Kidney (tissue), 14 donors: ENCODE data around the gene VAC14. TPM values are rescaled to one million over a fixed set of nuclear protein-coding genes. Genes with fewer than 3 reads are reported as not detected.

ENCODE experiments used
- DNase-seq, 5 donors: peaks; one replicate each; pipeline ENCODE4 v3.0.0-alpha.2; 2013 to 2020
- FAIRE-seq: peaks from 2 replicates; lab custom pipeline; 2012; peaks lifted over from hg19 to GRCh38; lab: Jason Lieb, UNC
- H3K27ac ChIP-seq, 2 donors: one replicate each; pipeline ENCODE4 v1.7.0; 2013; ENCODE audit warnings: low read depth in 2 of 2, low read length in 2 of 2, inconsistent platforms in 1 of 2
- H3K27me3 ChIP-seq: one replicate; pipeline ENCODE4 v1.7.1; 2013; ENCODE audit warnings: low read length, inconsistent platforms; ENCODE audit not compliant: control insufficient read depth, insufficient read depth
- H3K36me3 ChIP-seq, 3 donors: one replicate each; pipeline versions ENCODE4 v1.7.0 to v1.7.1; 2013; ENCODE audit warnings: low read length in 3 of 3, control low read depth in 1 of 3, inconsistent platforms in 1 of 3; ENCODE audit not compliant: insufficient read depth in 3 of 3, control insufficient read depth in 2 of 3
- H3K4me1 ChIP-seq, 3 donors: one replicate each; pipeline versions ENCODE4 v1.7.0 to v1.7.1; 2013; ENCODE audit warnings: low read length in 3 of 3, inconsistent platforms in 1 of 3, low read depth in 1 of 3; ENCODE audit not compliant: control insufficient read depth in 2 of 3, insufficient read depth in 2 of 3
- H3K4me3 ChIP-seq, 3 donors: one replicate each; pipeline versions ENCODE4 v1.7.0 to v1.8.1; 2013; ENCODE audit warnings: low read length in 3 of 3, control low read depth in 1 of 3, inconsistent platforms in 1 of 3
- H3K9ac ChIP-seq, 3 donors: one replicate each; pipeline versions ENCODE4 v1.7.0 to v1.7.1; 2013; ENCODE audit warnings: low read length in 3 of 3, control low read depth in 1 of 3, inconsistent platforms in 1 of 3
- H3K9me3 ChIP-seq, 3 donors: one replicate each; pipeline versions ENCODE4 v1.7.0 to v1.7.1; 2013; ENCODE audit warnings: low read length in 3 of 3, control low read depth in 1 of 3, inconsistent platforms in 1 of 3; ENCODE audit not compliant: control insufficient read depth in 2 of 3, insufficient read depth in 1 of 3
- CTCF ChIP-seq: IDR thresholded peaks from 3 replicates; pipeline ENCODE4 v1.5.1; 2012; ENCODE audit warnings: mild to moderate bottlenecking, moderate library complexity, borderline replicate concordance; ENCODE audit not compliant: insufficient read depth; ENCODE audit errors: extremely low read depth
- intact Hi-C: fragments of 100-400 bp; cut with DNase I; formaldehyde crosslinking; loops from one replicate; pipeline ENCODE4 v1.11.1; 2022
- polyA plus RNA-seq: library from polyadenylated mRNA; stranded (reverse); fragments of 350-450 nt; fragmentation: Illumina TruSeq; extraction: RNeasy Lipid Tissue Mini Kit (QIAGEN cat#74804); gene quantifications from one replicate; pipeline ENCODE4 v1.2.3, GENCODE V29; 2014; ENCODE audit warnings: low read depth, low replicate concordance; ENCODE audit not compliant: insufficient read depth
- total RNA-seq: library from RNA; stranded (reverse); fragmentation: NEBNext Ultra II Directional; extraction: Animal tissue kit (Norgen Biotek cat#: 25700); gene quantifications from one replicate; pipeline ENCODE4 v1.2.1, GENCODE V29; 2021
- donor health status: control.
- donor health status: control.
- donor health status: control.
- donor health status: control.
- donor health status: control.
- donor health status: DM: yes; HTN: yes; CAD: no.
- donor health status: Normal renal cell carcinoma (clear cell type).

Gene VAC14
- total and polyA plus RNA-seq, 2 donors from 2014 or later: 36.8 to 41.9 TPM

- Histone ChIP-seq H3K4me3 (no peak overlapping the region), H3K27ac (no peak overlapping the region), H3K4me1 (peaks cover 7 to 71% (median 55%) of the 10 kb centered on the region in 3 donors), H3K9me3 (no peaks in the 10 kb centered on the region), H3K9ac (no peak overlapping the region), H3K36me3 (no peaks in the 10 kb centered on the region), H3K27me3 (no peaks in the 10 kb centered on the region)
- DNase-seq (peak in 1 of 5 donors; percentile 50), FAIRE-seq (no peak)
- no peak for TF ChIP-seq CTCF
- intact Hi-C loops: no loop called here
These were observed 88.6 kb downstream of the VAC14 start for GRCh38 chr16:70712359-70712758.

- DNase-seq: peak in 1 of 5 donors; percentile 33
- Histone ChIP-seq H3K4me1 (peaks cover 12 to 80% (median 57%) of the 10 kb centered on the region in 3 donors), H3K4me3 (no peak overlapping the region), H3K9ac (no peak overlapping the region), H3K27ac (no peak overlapping the region), H3K27me3 (no peaks in the 10 kb centered on the region), H3K9me3 (no peaks in the 10 kb centered on the region), H3K36me3 (no peaks in the 10 kb centered on the region)
- intact Hi-C loops: no loop called here
- FAIRE-seq: no peak
- no peak for TF ChIP-seq CTCF
These were observed 89.5 kb downstream of the VAC14 start for GRCh38 chr16:70711211-70712031.

- Histone ChIP-seq H3K9ac (peak overlapping the region in 1 of 3 donors; percentile 53), H3K4me3 (no peak overlapping the region), H3K27ac (peak overlapping the region; percentile 87 to 91), H3K4me1 (peaks cover 12 to 73% (median 56%) of the 10 kb centered on the region in 3 donors), H3K27me3 (no peaks in the 10 kb centered on the region), H3K36me3 (no peaks in the 10 kb centered on the region), H3K9me3 (no peaks in the 10 kb centered on the region)
- no peak for TF ChIP-seq CTCF
- peak in 1 of 5 donors; percentile 52 for DNase-seq
- no peak for FAIRE-seq
- intact Hi-C loops: no loop called here
These were observed 90.3 kb downstream of the VAC14 start for GRCh38 chr16:70710422-70711210.
